Measurements from ENCODE around the gene CELF5. TPM values are rescaled to one million over a fixed set of nuclear protein-coding genes. Genes with fewer than 3 reads are reported as not detected.

Gene CELF5
- total and polyA plus RNA-seq, 10 of the 15 experiments (the other 5 are each of a cell fraction or from before 2014, with no cell fraction given), result 0.01 to 0.04 TPM; not detected in 8

DNA sequence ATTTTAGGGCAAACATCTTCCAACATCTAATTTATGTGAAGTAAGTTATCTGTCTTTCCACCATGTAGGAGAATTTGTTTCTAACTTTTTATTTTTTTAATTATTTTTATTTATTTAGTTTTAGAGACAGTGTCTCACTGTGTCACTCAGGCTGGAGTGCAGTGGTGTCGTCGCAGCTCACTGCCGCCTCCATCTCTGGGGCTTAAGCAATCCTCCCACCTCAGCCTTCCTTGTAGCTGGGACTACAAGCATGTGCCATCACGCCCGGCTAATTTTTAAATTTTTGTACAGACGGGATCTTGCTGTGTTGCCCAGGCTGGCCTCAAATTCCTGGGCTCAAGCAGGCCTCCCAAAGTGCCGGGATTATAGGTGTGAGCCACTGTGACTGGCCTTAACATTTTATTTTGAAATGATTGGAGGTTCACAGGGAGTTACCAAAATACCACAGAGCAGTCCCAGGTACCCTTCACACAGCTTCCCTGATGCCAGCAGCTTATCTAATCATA, 58.8 kb downstream of the CELF5 start:
- H3K9ac ChIP-seq (ENCODE audit: control insufficient read depth, insufficient read depth, low read length), result no peak overlapping the region

More for the DNA sequence above, 58.8 kb downstream of the CELF5 start:
- no peak for ATAC-seq
- no peak overlapping the region for H2AFZ ChIP-seq (ENCODE audit: control insufficient read depth, low read depth, low read length)
- H3K36me3 ChIP-seq (ENCODE audit: control insufficient read depth in 2 of 2, insufficient read depth in 2 of 2, low read length in 1 of 2), result no peaks in the 10 kb centered on the region
- BruUV-seq (replicated peaks), result no TSS peak
- ChIA-PET RAD21 (ENCODE audit: unreplicated experiment) (no interaction called here), CTCF (interaction anchor here (0.7 to 1.1 kb wide), 2 partner anchors 22 to 189 kb away, joined by 3 read pairs; no protein-coding TSS in a partner anchor), POLR2A (no interaction called here), SMC1A (ENCODE audit: uncharacterized antibody, unreplicated experiment) (no interaction called here)
- TF ChIP-seq NR2C1 (IDR thresholded peaks at IDR 0.05), result no peak
- TF ChIP-seq RAD51 (IDR thresholded peaks at IDR 0.05), result no peak
- no peak for TF ChIP-seq RAD21 (IDR thresholded peaks at IDR 0.05; ENCODE audit: insufficient read depth, low read depth, low read length)
- TF ChIP-seq, protein P1, sequence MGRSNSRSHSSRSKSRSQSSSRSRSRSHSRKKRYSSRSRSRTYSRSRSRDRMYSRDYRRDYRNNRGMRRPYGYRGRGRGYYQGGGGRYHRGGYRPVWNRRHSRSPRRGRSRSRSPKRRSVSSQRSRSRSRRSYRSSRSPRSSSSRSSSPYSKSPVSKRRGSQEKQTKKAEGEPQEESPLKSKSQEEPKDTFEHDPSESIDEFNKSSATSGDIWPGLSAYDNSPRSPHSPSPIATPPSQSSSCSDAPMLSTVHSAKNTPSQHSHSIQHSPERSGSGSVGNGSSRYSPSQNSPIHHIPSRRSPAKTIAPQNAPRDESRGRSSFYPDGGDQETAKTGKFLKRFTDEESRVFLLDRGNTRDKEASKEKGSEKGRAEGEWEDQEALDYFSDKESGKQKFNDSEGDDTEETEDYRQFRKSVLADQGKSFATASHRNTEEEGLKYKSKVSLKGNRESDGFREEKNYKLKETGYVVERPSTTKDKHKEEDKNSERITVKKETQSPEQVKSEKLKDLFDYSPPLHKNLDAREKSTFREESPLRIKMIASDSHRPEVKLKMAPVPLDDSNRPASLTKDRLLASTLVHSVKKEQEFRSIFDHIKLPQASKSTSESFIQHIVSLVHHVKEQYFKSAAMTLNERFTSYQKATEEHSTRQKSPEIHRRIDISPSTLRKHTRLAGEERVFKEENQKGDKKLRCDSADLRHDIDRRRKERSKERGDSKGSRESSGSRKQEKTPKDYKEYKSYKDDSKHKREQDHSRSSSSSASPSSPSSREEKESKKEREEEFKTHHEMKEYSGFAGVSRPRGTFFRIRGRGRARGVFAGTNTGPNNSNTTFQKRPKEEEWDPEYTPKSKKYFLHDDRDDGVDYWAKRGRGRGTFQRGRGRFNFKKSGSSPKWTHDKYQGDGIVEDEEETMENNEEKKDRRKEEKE (IDR thresholded peaks at IDR 0.05), result no peak
- TF ChIP-seq ATF7 (IDR thresholded peaks at IDR 0.05; ENCODE audit: low read depth), result no peak
- no peak for TF ChIP-seq IRF4 (IDR thresholded peaks at IDR 0.05; ENCODE audit: low read depth, low read length)
- no peak for TF ChIP-seq SIX5 (IDR thresholded peaks at IDR 0.05; ENCODE audit: low read depth, low read length, severe bottlenecking)
- TF ChIP-seq EZH2 (IDR thresholded peaks at IDR 0.05; ENCODE audit: borderline replicate concordance, control insufficient read depth, low read depth, low read length), result no peak
- TF ChIP-seq, protein P2, sequence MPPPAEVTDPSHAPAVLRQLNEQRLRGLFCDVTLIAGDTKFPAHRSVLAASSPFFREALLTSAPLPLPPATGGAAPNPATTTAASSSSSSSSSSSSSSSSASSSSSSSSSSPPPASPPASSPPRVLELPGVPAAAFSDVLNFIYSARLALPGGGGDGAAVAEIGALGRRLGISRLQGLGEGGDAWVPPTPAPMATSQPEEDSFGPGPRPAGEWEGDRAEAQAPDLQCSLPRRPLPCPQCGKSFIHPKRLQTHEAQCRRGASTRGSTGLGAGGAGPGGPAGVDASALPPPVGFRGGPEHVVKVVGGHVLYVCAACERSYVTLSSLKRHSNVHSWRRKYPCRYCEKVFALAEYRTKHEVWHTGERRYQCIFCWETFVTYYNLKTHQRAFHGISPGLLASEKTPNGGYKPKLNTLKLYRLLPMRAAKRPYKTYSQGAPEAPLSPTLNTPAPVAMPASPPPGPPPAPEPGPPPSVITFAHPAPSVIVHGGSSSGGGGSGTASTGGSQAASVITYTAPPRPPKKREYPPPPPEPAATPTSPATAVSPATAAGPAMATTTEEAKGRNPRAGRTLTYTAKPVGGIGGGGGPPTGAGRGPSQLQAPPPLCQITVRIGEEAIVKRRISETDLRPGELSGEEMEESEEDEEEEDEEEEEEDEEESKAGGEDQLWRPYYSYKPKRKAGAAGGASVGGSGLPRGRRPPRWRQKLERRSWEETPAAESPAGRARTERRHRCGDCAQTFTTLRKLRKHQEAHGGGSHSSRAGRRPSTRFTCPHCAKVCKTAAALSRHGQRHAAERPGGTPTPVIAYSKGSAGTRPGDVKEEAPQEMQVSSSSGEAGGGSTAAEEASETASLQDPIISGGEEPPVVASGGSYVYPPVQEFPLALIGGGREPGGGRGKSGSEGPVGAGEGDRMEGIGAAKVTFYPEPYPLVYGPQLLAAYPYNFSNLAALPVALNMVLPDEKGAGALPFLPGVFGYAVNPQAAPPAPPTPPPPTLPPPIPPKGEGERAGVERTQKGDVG (CRISPR knock-in tag; IDR thresholded peaks at IDR 0.05), result no peak
- no peak for TF ChIP-seq WRNIP1 (IDR thresholded peaks at IDR 0.05; ENCODE audit: borderline replicate concordance, low read depth, low read length)
- TF ChIP-seq, protein P3, sequence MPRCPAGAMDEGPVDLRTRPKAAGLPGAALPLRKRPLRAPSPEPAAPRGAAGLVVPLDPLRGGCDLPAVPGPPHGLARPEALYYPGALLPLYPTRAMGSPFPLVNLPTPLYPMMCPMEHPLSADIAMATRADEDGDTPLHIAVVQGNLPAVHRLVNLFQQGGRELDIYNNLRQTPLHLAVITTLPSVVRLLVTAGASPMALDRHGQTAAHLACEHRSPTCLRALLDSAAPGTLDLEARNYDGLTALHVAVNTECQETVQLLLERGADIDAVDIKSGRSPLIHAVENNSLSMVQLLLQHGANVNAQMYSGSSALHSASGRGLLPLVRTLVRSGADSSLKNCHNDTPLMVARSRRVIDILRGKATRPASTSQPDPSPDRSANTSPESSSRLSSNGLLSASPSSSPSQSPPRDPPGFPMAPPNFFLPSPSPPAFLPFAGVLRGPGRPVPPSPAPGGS (IDR thresholded peaks at IDR 0.05; ENCODE audit: borderline replicate concordance, insufficient read depth, low read depth, low read length, poor library complexity, severe bottlenecking), result no peak
- peaks cover 3% of the 10 kb centered on the region; the same call in 1 of the 2 replicates for H3K4me1 ChIP-seq (ENCODE audit: control insufficient read depth, insufficient read depth, low read length)
- FAIRE-seq, result no peak
- in situ Hi-C loops (cut with MboI), result no loop called here
- H3K79me2 ChIP-seq (ENCODE audit: control insufficient read depth, insufficient read depth, low read length), result no peaks in the 10 kb centered on the region
- no peak overlapping the region for H3K27ac ChIP-seq (ENCODE audit: control insufficient read depth, insufficient read depth)
- H3K27me3 ChIP-seq (replicated peaks in 1 of 2; ENCODE audit: control insufficient read depth in 2 of 2, insufficient read depth in 2 of 2, low read length in 1 of 2), result no peaks in the 10 kb centered on the region
- no peaks in the 10 kb centered on the region; the same call in 2 of the 3 replicates for H3K9me3 ChIP-seq (replicated peaks; ENCODE audit: control insufficient read depth, insufficient read depth, low read length)
- no peak overlapping the region for H3K4me2 ChIP-seq (ENCODE audit: control insufficient read depth, insufficient read depth)
- WGBS (ENCODE audit: insufficient coverage, insufficient replicate concordance, low lambda C conversion rate, missing lambda C conversion rate), result 44% methylated on average over 7 of the region's 7 CpGs
- intact Hi-C loops (cut with micrococcal nuclease; ENCODE audit: unreplicated experiment), result no loop called here
- DNase-seq (ENCODE audit: low read depth, low spot score), result no peak
- H4K20me1 ChIP-seq (ENCODE audit: control insufficient read depth, insufficient read depth), result no peaks in the 10 kb centered on the region
- H3K4me3 ChIP-seq, result no peak overlapping the region
